ACC112 (cell line): ENCODE measurements around the gene TENT4A.
"Not testable (repeated sequence)": the region's sequence is repeated elsewhere in the genome, so short reads cannot be mapped to it uniquely, and the experiment has no call there.

ENCODE experiments used
- H2AFZ ChIP-seq: fragments of 200-600 bp; sonication (generic); one replicate; pipeline ENCODE4 v1.6.0; 2017; ENCODE audit warnings: antibody characterized with exemption, low read length; ENCODE audit not compliant: unreplicated experiment
- H3K27ac ChIP-seq: fragments of 200-600 bp; sonication (generic); 2 replicates; pipeline ENCODE4 v1.5.1; 2014; ENCODE audit warnings: low read depth, mild to moderate bottlenecking, antibody characterized with exemption, low read length, moderate library complexity
- H3K27me3 ChIP-seq: fragments of 200-600 bp; sonication (generic); 2 replicates; pipeline ENCODE4 v1.6.1; 2014; ENCODE audit warnings: mild to moderate bottlenecking, antibody characterized with exemption, low read length, moderate library complexity, mixed read lengths; ENCODE audit not compliant: insufficient read depth
- H3K36me3 ChIP-seq: fragments of 200-600 bp; sonication (generic); 2 replicates; pipeline ENCODE4 v1.6.1; 2016; ENCODE audit warnings: mild to moderate bottlenecking, antibody characterized with exemption, low read length, moderate library complexity, mixed read lengths; ENCODE audit not compliant: insufficient read depth
- H3K4me1 ChIP-seq: fragments of 200-600 bp; sonication (generic); one replicate; pipeline ENCODE4 v1.6.1; 2016; ENCODE audit warnings: low read length, mixed read lengths; ENCODE audit not compliant: insufficient read depth, unreplicated experiment, control insufficient read depth
- H3K4me3 ChIP-seq: fragments of 200-600 bp; sonication (generic); 2 replicates; pipeline ENCODE4 v1.5.1; 2014; ENCODE audit warnings: mild to moderate bottlenecking, low read depth, low read length
- H3K79me2 ChIP-seq: fragments of 200-600 bp; sonication (generic); one replicate; pipeline ENCODE4 v1.6.0; 2016; ENCODE audit warnings: low read length; ENCODE audit not compliant: control insufficient read depth, unreplicated experiment, insufficient read depth

TENT4A gene

GRCh38 chr5:6770826-6771607 is 57.8 kb downstream of the TENT4A start:
- Histone ChIP-seq H2AFZ (no peak overlapping the region), H3K27ac (no peak overlapping the region), H3K27me3 (no peaks in the 10 kb centered on the region), H3K4me1 (peaks cover 10% of the 10 kb centered on the region), H3K36me3 (no peaks in the 10 kb centered on the region), H3K4me3 (no peak overlapping the region), H3K79me2 (no peaks in the 10 kb centered on the region)

GRCh38 chr5:6772886-6773285 is 59.7 kb downstream of the TENT4A start:
- H3K27me3 ChIP-seq, result no peaks in the 10 kb centered on the region
- no peak overlapping the region for H3K27ac ChIP-seq
- H3K4me3 ChIP-seq, result no peak overlapping the region
- H3K36me3 ChIP-seq, result no peaks in the 10 kb centered on the region
- H3K4me1 ChIP-seq, result no peaks in the 10 kb centered on the region
- H2AFZ ChIP-seq, result no peak overlapping the region
- no peaks in the 10 kb centered on the region for H3K79me2 ChIP-seq

GRCh38 chr5:6773342-6774035 is 60.3 kb downstream of the TENT4A start:
- H3K27me3 ChIP-seq, result no peaks in the 10 kb centered on the region
- H3K27ac ChIP-seq, result no peak overlapping the region
- no peaks in the 10 kb centered on the region for H3K4me1 ChIP-seq
- H3K79me2 ChIP-seq, result no peaks in the 10 kb centered on the region
- no peak overlapping the region for H3K4me3 ChIP-seq
- no peak overlapping the region for H2AFZ ChIP-seq
- H3K36me3 ChIP-seq, result no peaks in the 10 kb centered on the region

GRCh38 chr5:6774207-6774606 is 61.0 kb downstream of the TENT4A start:
- not testable (repeated sequence) for H3K4me1 ChIP-seq, H3K27me3 ChIP-seq, H3K36me3 ChIP-seq, H2AFZ ChIP-seq, H3K79me2 ChIP-seq, H3K27ac ChIP-seq, H3K4me3 ChIP-seq

- Histone ChIP-seq H3K36me3 (no peaks in the 10 kb centered on the region), H3K4me3 (no peak overlapping the region), H3K27me3 (no peaks in the 10 kb centered on the region), H3K27ac (no peak overlapping the region), H3K4me1 (no peaks in the 10 kb centered on the region), H3K79me2 (no peaks in the 10 kb centered on the region), H2AFZ (no peak overlapping the region)
Observed at GRCh38 chr5:6774721-6775204, 61.5 kb downstream of the TENT4A start.

- Histone ChIP-seq H3K4me1 (no peaks in the 10 kb centered on the region), H3K27ac (no peak overlapping the region), H3K27me3 (no peaks in the 10 kb centered on the region), H2AFZ (no peak overlapping the region), H3K79me2 (no peaks in the 10 kb centered on the region), H3K36me3 (no peaks in the 10 kb centered on the region), H3K4me3 (no peak overlapping the region)
Observed at GRCh38 chr5:6775571-6775970, 62.3 kb downstream of the TENT4A start.

GRCh38 chr5:6780802-6781391 is 67.7 kb downstream of the TENT4A start:
- Histone ChIP-seq H3K4me3 (no peak overlapping the region), H2AFZ (no peak overlapping the region), H3K4me1 (no peaks in the 10 kb centered on the region), H3K27ac (no peak overlapping the region), H3K79me2 (no peaks in the 10 kb centered on the region), H3K27me3 (no peaks in the 10 kb centered on the region), H3K36me3 (no peaks in the 10 kb centered on the region)

GRCh38 chr5:6781716-6782115 is 68.5 kb downstream of the TENT4A start:
- H3K4me1 ChIP-seq, result no peaks in the 10 kb centered on the region
- H2AFZ ChIP-seq, result no peak overlapping the region

GRCh38 chr5:6783787-6784186 is 70.6 kb downstream of the TENT4A start:
- H3K4me3 ChIP-seq, result no peak overlapping the region
- H2AFZ ChIP-seq, result no peak overlapping the region
- no peaks in the 10 kb centered on the region for H3K36me3 ChIP-seq
- H3K4me1 ChIP-seq, result no peaks in the 10 kb centered on the region
- H3K27ac ChIP-seq, result no peak overlapping the region
- H3K27me3 ChIP-seq, result no peaks in the 10 kb centered on the region
- H3K79me2 ChIP-seq, result no peaks in the 10 kb centered on the region

More at GRCh38 chr5:6781716-6782115, 68.5 kb downstream of the TENT4A start:
- Histone ChIP-seq H3K79me2 (no peaks in the 10 kb centered on the region), H3K27me3 (no peaks in the 10 kb centered on the region), H3K36me3 (no peaks in the 10 kb centered on the region), H3K4me3 (no peak overlapping the region), H3K27ac (no peak overlapping the region)

- no peak overlapping the region for H3K27ac ChIP-seq
- no peak overlapping the region for H3K4me3 ChIP-seq
- no peaks in the 10 kb centered on the region for H3K36me3 ChIP-seq
Observed at GRCh38 chr5:6784481-6784880, 71.2 kb downstream of the TENT4A start.

More at GRCh38 chr5:6784481-6784880, 71.2 kb downstream of the TENT4A start:
- H2AFZ ChIP-seq, result no peak overlapping the region
- H3K79me2 ChIP-seq, result no peaks in the 10 kb centered on the region
- H3K27me3 ChIP-seq, result no peaks in the 10 kb centered on the region
- no peaks in the 10 kb centered on the region for H3K4me1 ChIP-seq
